CD4-positive, alpha-beta T cell (primary cell): ENCODE data around the gene MYH14. TPM values are rescaled to one million over a fixed set of nuclear protein-coding genes. Genes with fewer than 3 reads are reported as not detected.

Experiments used
- ATAC-seq: fragments of 200-7000 bp; cut with Tn5 transposase; one replicate; pipeline ENCODE4 v1.10.0; 2022; ENCODE audit warnings: mild to moderate bottlenecking; ENCODE audit not compliant: poor library complexity
- CTCF ChIA-PET: fragments of 350-600 bp; sonication (Branson Sonifier 250); formaldehyde crosslinking; loops from one replicate; lab custom pipeline; 2021; ENCODE audit warnings: antibody characterized with exemption, inconsistent platforms; lab: Charles Lee
- POLR2A ChIA-PET: fragments of 350-600 bp; sonication (Branson Sonifier 250); formaldehyde crosslinking; loops from one replicate; lab custom pipeline; 2021; ENCODE audit warnings: antibody characterized with exemption, inconsistent platforms; lab: Charles Lee
- DNase-seq, 14 experiments: peaks; one replicate each; pipeline ENCODE4 v3.0.0-alpha.2; 2013 to 2020; ENCODE audit warnings: mixed read lengths in 2 of 14
- H3K27ac ChIP-seq, 2 donors: one replicate each; pipeline versions ENCODE4 v1.5.1 to v1.7.0; 2013; ENCODE audit warnings: low read length in 2 of 2, low read depth in 1 of 2, mild to moderate bottlenecking in 1 of 2
- H3K27me3 ChIP-seq, 2 experiments: 1 replicate in 1 of 2; 2 replicates in 1 of 2; pipeline versions ENCODE4 v1.6.1 to v1.7.0; 2013; ENCODE audit warnings: low read length in 2 of 2, control low read depth in 1 of 2, mild to moderate bottlenecking in 1 of 2, moderate library complexity in 1 of 2; ENCODE audit not compliant: insufficient read depth in 2 of 2, control insufficient read depth in 1 of 2
- H3K36me3 ChIP-seq: one replicate; pipeline ENCODE4 v1.6.1; 2013; ENCODE audit warnings: low read length, control low read depth; ENCODE audit not compliant: insufficient read depth
- H3K4me1 ChIP-seq: one replicate; pipeline ENCODE4 v1.6.1; 2013; ENCODE audit warnings: low read length, control low read depth; ENCODE audit not compliant: insufficient read depth
- H3K4me3 ChIP-seq: one replicate; pipeline ENCODE4 v1.5.1; 2013; ENCODE audit warnings: mild to moderate bottlenecking, low read length, moderate library complexity
- H3K9me3 ChIP-seq, 2 experiments: 1 replicate in 1 of 2; 2 replicates in 1 of 2; pipeline versions ENCODE4 v1.6.1 to v1.7.0; 2013; ENCODE audit warnings: low read length in 2 of 2, mild to moderate bottlenecking in 2 of 2, control low read depth in 1 of 2, moderate library complexity in 1 of 2; ENCODE audit not compliant: control insufficient read depth in 1 of 2, insufficient read depth in 1 of 2
- H3K27ac Mint-ChIP-seq: one replicate; pipeline ENCODE4 v1.8.0; 2020; ENCODE audit warnings: mixed read lengths
- H3K27me3 Mint-ChIP-seq: one replicate; pipeline ENCODE4 v1.8.0; 2021; ENCODE audit warnings: mixed read lengths
- H3K36me3 Mint-ChIP-seq: one replicate; pipeline ENCODE4 v1.8.0; 2021; ENCODE audit warnings: low read depth, mixed read lengths
- H3K4me1 Mint-ChIP-seq: one replicate; pipeline ENCODE4 v1.8.0; 2021; ENCODE audit warnings: low read depth, mixed read lengths
- H3K4me3 Mint-ChIP-seq: one replicate; pipeline ENCODE4 v1.8.0; 2020; ENCODE audit warnings: mild to moderate bottlenecking, mixed read lengths
- H3K9me3 Mint-ChIP-seq: one replicate; pipeline ENCODE4 v1.8.0; 2020; ENCODE audit warnings: mixed read lengths
- intact Hi-C, 2 experiments: fragments of 100-400 bp; cut with DNase I in 1 of 2; cut with micrococcal nuclease in 1 of 2; formaldehyde crosslinking; loops; one replicate each; pipeline versions ENCODE4 v1.15.1 to v1.9.0; 2023 to 2025; cut with DNase I, micrococcal nuclease
- total RNA-seq, 174 experiments: library from RNA in 2 of 174; stranded (reverse) in 2 of 174; gene quantifications; one replicate each; pipeline ENCODE4 v1.2.3 and lab custom pipeline; 2021 to 2026
- TF ChIP-seq, protein P1 (sequence below): fragments of 200-600 bp; IDR thresholded peaks from one replicate; pipeline ENCODE4 v1.8.0; 2022; ENCODE audit warnings: antibody characterized with exemption, mild to moderate bottlenecking

The MYH14 gene
- total RNA-seq, 2 experiments from 2014 or later, result not detected

DNA sequence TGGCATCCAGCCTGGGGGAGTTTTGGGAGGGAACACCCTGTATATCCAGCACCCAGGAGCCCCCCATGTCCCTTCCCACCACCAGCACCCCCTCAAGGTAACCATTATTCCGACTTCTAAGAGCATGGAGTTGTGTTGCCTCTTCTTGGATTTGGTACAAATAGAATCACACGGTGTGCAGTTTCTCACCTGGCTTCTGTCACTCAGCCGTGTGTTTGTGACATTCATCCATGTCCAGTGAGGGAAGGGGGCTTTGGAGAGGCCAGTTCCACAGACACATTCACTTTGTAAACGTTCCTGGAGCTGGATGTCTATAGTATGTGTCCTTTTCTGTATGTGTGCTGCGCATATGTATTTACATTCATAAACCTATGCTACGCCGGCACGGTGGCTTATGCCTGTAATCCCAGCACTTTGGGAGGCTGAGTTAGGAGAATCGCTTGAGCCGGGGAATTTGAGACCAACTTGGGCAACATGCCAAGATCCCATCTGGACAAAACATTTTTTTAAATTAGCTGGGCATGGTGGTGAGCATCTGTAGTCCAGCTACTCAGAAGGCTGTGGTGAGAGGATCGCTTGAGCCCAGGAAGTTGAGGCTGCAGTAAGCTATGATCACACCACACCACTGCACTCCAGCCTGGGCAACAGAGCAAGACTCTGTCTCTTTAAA, 36.6 kb downstream of the MYH14 start:
- Histone ChIP-seq H3K27me3 (no peaks in the 10 kb centered on the region), H3K4me1 (no peaks in the 10 kb centered on the region), H3K36me3 (no peaks in the 10 kb centered on the region), H3K9me3 (no peaks in the 10 kb centered on the region), H3K27ac (no peak overlapping the region), H3K4me3 (no peak overlapping the region)
- TF ChIP-seq, protein P1, sequence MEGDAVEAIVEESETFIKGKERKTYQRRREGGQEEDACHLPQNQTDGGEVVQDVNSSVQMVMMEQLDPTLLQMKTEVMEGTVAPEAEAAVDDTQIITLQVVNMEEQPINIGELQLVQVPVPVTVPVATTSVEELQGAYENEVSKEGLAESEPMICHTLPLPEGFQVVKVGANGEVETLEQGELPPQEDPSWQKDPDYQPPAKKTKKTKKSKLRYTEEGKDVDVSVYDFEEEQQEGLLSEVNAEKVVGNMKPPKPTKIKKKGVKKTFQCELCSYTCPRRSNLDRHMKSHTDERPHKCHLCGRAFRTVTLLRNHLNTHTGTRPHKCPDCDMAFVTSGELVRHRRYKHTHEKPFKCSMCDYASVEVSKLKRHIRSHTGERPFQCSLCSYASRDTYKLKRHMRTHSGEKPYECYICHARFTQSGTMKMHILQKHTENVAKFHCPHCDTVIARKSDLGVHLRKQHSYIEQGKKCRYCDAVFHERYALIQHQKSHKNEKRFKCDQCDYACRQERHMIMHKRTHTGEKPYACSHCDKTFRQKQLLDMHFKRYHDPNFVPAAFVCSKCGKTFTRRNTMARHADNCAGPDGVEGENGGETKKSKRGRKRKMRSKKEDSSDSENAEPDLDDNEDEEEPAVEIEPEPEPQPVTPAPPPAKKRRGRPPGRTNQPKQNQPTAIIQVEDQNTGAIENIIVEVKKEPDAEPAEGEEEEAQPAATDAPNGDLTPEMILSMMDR, result no peak
- H3K27me3 Mint-ChIP-seq, result peaks cover 28% of the 10 kb centered on the region
- intact Hi-C loops, result no loop called here
- no peaks in the 10 kb centered on the region for H3K36me3 Mint-ChIP-seq
- no peak for DNase-seq
- no peaks in the 10 kb centered on the region for H3K9me3 Mint-ChIP-seq
- no peaks in the 10 kb centered on the region for H3K4me1 Mint-ChIP-seq
- H3K4me3 Mint-ChIP-seq, result no peak overlapping the region
- no peak overlapping the region for H3K27ac Mint-ChIP-seq
- ChIA-PET CTCF (no interaction called here), POLR2A (no interaction called here)
- ATAC-seq, result no peak

DNA sequence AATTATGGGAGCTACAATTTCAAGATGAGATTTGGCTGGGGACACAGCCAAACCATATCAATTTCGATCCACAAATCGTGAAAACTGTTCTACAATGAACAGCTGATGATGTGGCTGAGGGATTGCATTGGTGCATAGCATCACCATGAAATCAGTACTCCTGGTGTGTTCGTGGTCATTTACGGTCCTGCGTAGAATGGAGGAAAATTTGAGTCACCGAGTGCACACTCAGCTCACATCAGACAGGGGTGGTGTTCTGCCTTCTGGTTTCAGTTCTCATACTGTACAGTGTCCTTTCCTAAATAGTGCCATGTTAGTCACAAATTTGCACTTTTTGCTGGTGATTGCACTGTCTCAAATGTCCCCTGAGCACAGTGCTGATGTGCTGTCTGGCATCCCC, 39.2 kb downstream of the MYH14 start:
- POLR2A ChIA-PET, result no interaction called here
- H3K27me3 Mint-ChIP-seq, result peaks cover 22% of the 10 kb centered on the region

DNA sequence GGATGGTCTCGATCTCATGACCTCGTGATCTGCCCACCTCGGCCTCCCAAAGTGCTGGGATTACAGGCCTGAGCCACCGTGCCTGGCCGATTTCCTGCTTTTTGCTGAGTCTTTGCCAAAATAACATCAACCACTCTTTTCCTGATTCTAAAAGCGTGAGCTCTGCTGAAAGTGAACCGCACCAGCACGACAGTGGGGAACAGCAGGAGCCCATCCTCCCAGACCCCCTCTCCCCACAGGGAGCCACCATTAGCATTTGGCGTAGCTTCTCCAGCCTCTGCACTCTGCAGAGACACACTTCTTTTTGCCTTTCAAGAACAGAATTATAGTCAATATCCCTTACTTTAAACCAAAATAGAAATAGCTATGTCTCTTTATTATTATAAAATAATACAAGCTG, 41.3 kb downstream of the MYH14 start:
- peaks cover 21% of the 10 kb centered on the region for H3K27me3 Mint-ChIP-seq
- no peak for ATAC-seq
- H3K27ac Mint-ChIP-seq, result no peak overlapping the region
- TF ChIP-seq, protein P1, result no peak
- H3K4me3 ChIP-seq, result no peak overlapping the region
- CTCF ChIA-PET, result no interaction called here
- H3K36me3 ChIP-seq, result no peaks in the 10 kb centered on the region
- DNase-seq, result no peak
- H3K27ac ChIP-seq, result no peak overlapping the region
- intact Hi-C loops, result no loop called here
- H3K9me3 Mint-ChIP-seq, result no peaks in the 10 kb centered on the region
- no peaks in the 10 kb centered on the region for H3K36me3 Mint-ChIP-seq
- POLR2A ChIA-PET, result no interaction called here
- no peaks in the 10 kb centered on the region for H3K9me3 ChIP-seq
- H3K4me1 Mint-ChIP-seq, result no peaks in the 10 kb centered on the region
- peaks cover 0 to 2% of the 10 kb centered on the region in 2 experiments for H3K27me3 ChIP-seq
- H3K4me3 Mint-ChIP-seq, result no peak overlapping the region
- no peaks in the 10 kb centered on the region for H3K4me1 ChIP-seq

More for the DNA sequence above, 39.2 kb downstream of the MYH14 start:
- Mint-ChIP-seq H3K27ac (no peak overlapping the region), H3K36me3 (no peaks in the 10 kb centered on the region), H3K4me1 (no peaks in the 10 kb centered on the region), H3K9me3 (no peaks in the 10 kb centered on the region), H3K4me3 (no peak overlapping the region)
- Histone ChIP-seq H3K9me3 (no peaks in the 10 kb centered on the region), H3K4me3 (no peak overlapping the region), H3K36me3 (no peaks in the 10 kb centered on the region), H3K27me3 (no peaks in the 10 kb centered on the region), H3K4me1 (no peaks in the 10 kb centered on the region), H3K27ac (no peak overlapping the region)
- TF ChIP-seq, protein P1, result no peak
- DNase-seq (no peak), ATAC-seq (no peak)
- CTCF ChIA-PET, result no interaction called here
- intact Hi-C loops, result no loop called here
